ENCODE results near the gene BTBD1. TPM values are rescaled to one million over a fixed set of nuclear protein-coding genes. Genes with fewer than 3 reads are reported as not detected.

BTBD1 gene
- total RNA-seq (102 TPM), polyA plus RNA-seq (42.3 TPM)

- WGBS, result under 1% methylated on average over 90 of the region's 90 CpGs
- Histone ChIP-seq H3K36me3 (ENCODE audit: insufficient read depth) (no peaks in the 10 kb centered on the region), H3K4me3 (ENCODE audit: low read depth, low read length) (peak within 1 kb of the TSS; percentile 77), H3K27ac (ENCODE audit: low read depth) (peak within 1 kb of the TSS; percentile 81), H3K4me1 (ENCODE audit: insufficient read depth) (no peaks in the 10 kb centered on the region)
- peak; percentile 78 for DNase-seq (ENCODE audit: extremely low spot score)
Measured at GRCh38 chr15:83066734-83067637, at the start of gene BTBD1. TSS of gene BTBD1 (minus strand) at chr15:83067252. CDS start at chr15:83067151, 101 bp downstream.

- Histone ChIP-seq H3K4me1 (ENCODE audit: insufficient read depth) (no peaks in the 10 kb centered on the region), H3K36me3 (ENCODE audit: insufficient read depth) (no peaks in the 10 kb centered on the region), H3K27ac (ENCODE audit: low read depth) (no peak overlapping the region), H3K4me3 (ENCODE audit: low read depth, low read length) (no peak overlapping the region)
- WGBS, result 86% methylated on average over 11 of the region's 11 CpGs
- no peak for DNase-seq (ENCODE audit: extremely low spot score)
Measured at GRCh38 chr15:83115831-83116565, 48.9 kb upstream of the BTBD1 start.

- no peak overlapping the region for H3K4me3 ChIP-seq (ENCODE audit: low read depth, low read length)
- H3K4me1 ChIP-seq (ENCODE audit: insufficient read depth), result no peaks in the 10 kb centered on the region
- 89% methylated on average over 3 of the region's 3 CpGs for WGBS
- DNase-seq (ENCODE audit: extremely low spot score), result no peak
- no peaks in the 10 kb centered on the region for H3K36me3 ChIP-seq (ENCODE audit: insufficient read depth)
- no peak overlapping the region for H3K27ac ChIP-seq (ENCODE audit: low read depth)
Measured at GRCh38 chr15:83115410-83115809, 48.4 kb upstream of the BTBD1 start.

- Histone ChIP-seq H3K36me3 (ENCODE audit: insufficient read depth) (no peaks in the 10 kb centered on the region), H3K4me3 (ENCODE audit: low read depth, low read length) (no peak overlapping the region), H3K27ac (ENCODE audit: low read depth) (no peak overlapping the region), H3K4me1 (ENCODE audit: insufficient read depth) (no peaks in the 10 kb centered on the region)
- DNase-seq (ENCODE audit: extremely low spot score), result no peak
- WGBS, result 96% methylated on average over 6 of the region's 6 CpGs
Measured at GRCh38 chr15:83114856-83115255, 47.8 kb upstream of the BTBD1 start.

- Histone ChIP-seq H3K27ac (ENCODE audit: low read depth) (no peak overlapping the region), H3K4me1 (ENCODE audit: insufficient read depth) (no peaks in the 10 kb centered on the region), H3K36me3 (ENCODE audit: insufficient read depth) (no peaks in the 10 kb centered on the region), H3K4me3 (ENCODE audit: low read depth, low read length) (no peak overlapping the region)
- 82% methylated on average over 5 of the region's 5 CpGs for WGBS
- DNase-seq (ENCODE audit: extremely low spot score), result no peak
Measured at GRCh38 chr15:83113881-83114674, 47.0 kb upstream of the BTBD1 start.

- H3K4me3 ChIP-seq (ENCODE audit: low read depth, low read length), result no peak overlapping the region
- no peak for DNase-seq (ENCODE audit: extremely low spot score)
- H3K4me1 ChIP-seq (ENCODE audit: insufficient read depth), result no peaks in the 10 kb centered on the region
- no peaks in the 10 kb centered on the region for H3K36me3 ChIP-seq (ENCODE audit: insufficient read depth)
- H3K27ac ChIP-seq (ENCODE audit: low read depth), result no peak overlapping the region
- 52% methylated on average over 3 of the region's 3 CpGs for WGBS
Measured at GRCh38 chr15:83112956-83113299, 45.9 kb upstream of the BTBD1 start.

- DNase-seq (ENCODE audit: extremely low spot score), result no peak
- Histone ChIP-seq H3K4me3 (ENCODE audit: low read depth, low read length) (no peak overlapping the region), H3K36me3 (ENCODE audit: insufficient read depth) (no peaks in the 10 kb centered on the region), H3K27ac (ENCODE audit: low read depth) (no peak overlapping the region), H3K4me1 (ENCODE audit: insufficient read depth) (no peaks in the 10 kb centered on the region)
- WGBS, result 59% methylated on average over 8 of the region's 8 CpGs
Measured at GRCh38 chr15:83112233-83112955, 45.3 kb upstream of the BTBD1 start.

- Histone ChIP-seq H3K4me3 (ENCODE audit: low read depth, low read length) (no peak overlapping the region), H3K27ac (ENCODE audit: low read depth) (no peak overlapping the region), H3K36me3 (ENCODE audit: insufficient read depth) (no peaks in the 10 kb centered on the region), H3K4me1 (ENCODE audit: insufficient read depth) (no peaks in the 10 kb centered on the region)
- 97% methylated on average over 3 of the region's 3 CpGs for WGBS
- DNase-seq (ENCODE audit: extremely low spot score), result no peak
Measured at GRCh38 chr15:83111149-83111548, 44.1 kb upstream of the BTBD1 start.

GRCh38 chr15:83110381-83110780 lies 43.3 kb upstream of the BTBD1 start:
- H3K4me1 ChIP-seq (ENCODE audit: insufficient read depth), result no peaks in the 10 kb centered on the region
- H3K36me3 ChIP-seq (ENCODE audit: insufficient read depth), result no peaks in the 10 kb centered on the region
- no peak for DNase-seq (ENCODE audit: extremely low spot score)
- 80% methylated on average over 3 of the region's 3 CpGs for WGBS
- no peak overlapping the region for H3K4me3 ChIP-seq (ENCODE audit: low read depth, low read length)
- no peak overlapping the region for H3K27ac ChIP-seq (ENCODE audit: low read depth)

GRCh38 chr15:83109532-83109931 lies 42.5 kb upstream of the BTBD1 start:
- WGBS, result 88% methylated on average over 12 of the region's 12 CpGs
- no peaks in the 10 kb centered on the region for H3K4me1 ChIP-seq (ENCODE audit: insufficient read depth)
- H3K27ac ChIP-seq (ENCODE audit: low read depth), result no peak overlapping the region
- no peak for DNase-seq (ENCODE audit: extremely low spot score)
- H3K4me3 ChIP-seq (ENCODE audit: low read depth, low read length), result no peak overlapping the region
- H3K36me3 ChIP-seq (ENCODE audit: insufficient read depth), result no peaks in the 10 kb centered on the region

- Histone ChIP-seq H3K36me3 (ENCODE audit: insufficient read depth) (no peaks in the 10 kb centered on the region), H3K4me3 (ENCODE audit: low read depth, low read length) (no peak overlapping the region), H3K4me1 (ENCODE audit: insufficient read depth) (no peaks in the 10 kb centered on the region), H3K27ac (ENCODE audit: low read depth) (no peak overlapping the region)
- no peak for DNase-seq (ENCODE audit: extremely low spot score)
- WGBS, result 58% methylated on average over 21 of the region's 21 CpGs
Measured at GRCh38 chr15:83108266-83109219, 41.5 kb upstream of the BTBD1 start.

- Histone ChIP-seq H3K36me3 (ENCODE audit: insufficient read depth) (no peaks in the 10 kb centered on the region), H3K4me3 (ENCODE audit: low read depth, low read length) (peak overlapping the region; percentile 52), H3K27ac (ENCODE audit: low read depth) (no peak overlapping the region), H3K4me1 (ENCODE audit: insufficient read depth) (no peaks in the 10 kb centered on the region)
- WGBS, result 9% methylated on average over 30 of the region's 30 CpGs
- DNase-seq (ENCODE audit: extremely low spot score), result no peak
Measured at GRCh38 chr15:83107841-83108181, 40.8 kb upstream of the BTBD1 start.
